Measurements from ENCODE around the gene BORCS6. TPM values are rescaled to one million over a fixed set of nuclear protein-coding genes. Genes with fewer than 3 reads are reported as not detected.
"Not testable (repeated sequence)": the region's sequence is repeated elsewhere in the genome, so short reads cannot be mapped to it uniquely, and the experiment has no call there.

Gene BORCS6
- total and polyA plus RNA-seq, 2 experiments from 2014 or later: 1.8 to 7.1 TPM

GRCh38 chr17:8220783-8221662, 31.0 kb upstream of the BORCS6 start:
- Histone ChIP-seq H2AFZ (peak overlapping the region; percentile 83), H3K4me1 (ENCODE audit: insufficient read depth) (no peaks in the 10 kb centered on the region), H3K79me2 (replicated peaks; ENCODE audit: insufficient read depth) (no peaks in the 10 kb centered on the region), H3K36me3 (ENCODE audit: insufficient read depth) (no peaks in the 10 kb centered on the region), H3K9me2 (ENCODE audit: insufficient read depth) (no peaks in the 10 kb centered on the region), H4K20me1 (replicated peaks; ENCODE audit: insufficient read depth) (no peaks in the 10 kb centered on the region), H3K4me2 (peak overlapping the region; percentile 92), H3K4me3 (peak overlapping the region; percentile 81), H3K27ac (ENCODE audit: low read depth) (peak overlapping the region; percentile 71), H3F3A (replicated peaks; ENCODE audit: low read depth) (peaks cover 31% of the 10 kb centered on the region), H3K27me3 (ENCODE audit: insufficient read depth) (no peaks in the 10 kb centered on the region)
- H3K4me3 Mint-ChIP-seq: peak overlapping the region; percentile 95
- TF ChIP-seq STAT1 (IDR thresholded peaks at IDR 0.05; ENCODE audit: unreplicated experiment) (no peak), JUNB (IDR thresholded peaks at IDR 0.05; ENCODE audit: unreplicated experiment) (no peak), CREB1 (CRISPR knock-in tag; IDR thresholded peaks at IDR 0.05; ENCODE audit: low read depth) (peak; percentile 80), ZNF331 (CRISPR knock-in tag; IDR thresholded peaks at IDR 0.05; ENCODE audit: low read depth) (peak; percentile 35; the same call in 1 of the 2 replicates), NANOG (IDR thresholded peaks at IDR 0.05; ENCODE audit: borderline replicate concordance) (0 out of 2 replicates have a peak, but pooled peaks have one; percentile 5), EZH2 (IDR thresholded peaks at IDR 0.05; ENCODE audit: low read depth, unreplicated experiment) (no peak), CTCF (conservative IDR thresholded peaks at IDR 0.05; ENCODE audit: low read depth in 2 of 2) (peak; percentile 15 to 23; a peak in 1 of 4 replicates)
- TF ChIP-seq, protein P1, sequence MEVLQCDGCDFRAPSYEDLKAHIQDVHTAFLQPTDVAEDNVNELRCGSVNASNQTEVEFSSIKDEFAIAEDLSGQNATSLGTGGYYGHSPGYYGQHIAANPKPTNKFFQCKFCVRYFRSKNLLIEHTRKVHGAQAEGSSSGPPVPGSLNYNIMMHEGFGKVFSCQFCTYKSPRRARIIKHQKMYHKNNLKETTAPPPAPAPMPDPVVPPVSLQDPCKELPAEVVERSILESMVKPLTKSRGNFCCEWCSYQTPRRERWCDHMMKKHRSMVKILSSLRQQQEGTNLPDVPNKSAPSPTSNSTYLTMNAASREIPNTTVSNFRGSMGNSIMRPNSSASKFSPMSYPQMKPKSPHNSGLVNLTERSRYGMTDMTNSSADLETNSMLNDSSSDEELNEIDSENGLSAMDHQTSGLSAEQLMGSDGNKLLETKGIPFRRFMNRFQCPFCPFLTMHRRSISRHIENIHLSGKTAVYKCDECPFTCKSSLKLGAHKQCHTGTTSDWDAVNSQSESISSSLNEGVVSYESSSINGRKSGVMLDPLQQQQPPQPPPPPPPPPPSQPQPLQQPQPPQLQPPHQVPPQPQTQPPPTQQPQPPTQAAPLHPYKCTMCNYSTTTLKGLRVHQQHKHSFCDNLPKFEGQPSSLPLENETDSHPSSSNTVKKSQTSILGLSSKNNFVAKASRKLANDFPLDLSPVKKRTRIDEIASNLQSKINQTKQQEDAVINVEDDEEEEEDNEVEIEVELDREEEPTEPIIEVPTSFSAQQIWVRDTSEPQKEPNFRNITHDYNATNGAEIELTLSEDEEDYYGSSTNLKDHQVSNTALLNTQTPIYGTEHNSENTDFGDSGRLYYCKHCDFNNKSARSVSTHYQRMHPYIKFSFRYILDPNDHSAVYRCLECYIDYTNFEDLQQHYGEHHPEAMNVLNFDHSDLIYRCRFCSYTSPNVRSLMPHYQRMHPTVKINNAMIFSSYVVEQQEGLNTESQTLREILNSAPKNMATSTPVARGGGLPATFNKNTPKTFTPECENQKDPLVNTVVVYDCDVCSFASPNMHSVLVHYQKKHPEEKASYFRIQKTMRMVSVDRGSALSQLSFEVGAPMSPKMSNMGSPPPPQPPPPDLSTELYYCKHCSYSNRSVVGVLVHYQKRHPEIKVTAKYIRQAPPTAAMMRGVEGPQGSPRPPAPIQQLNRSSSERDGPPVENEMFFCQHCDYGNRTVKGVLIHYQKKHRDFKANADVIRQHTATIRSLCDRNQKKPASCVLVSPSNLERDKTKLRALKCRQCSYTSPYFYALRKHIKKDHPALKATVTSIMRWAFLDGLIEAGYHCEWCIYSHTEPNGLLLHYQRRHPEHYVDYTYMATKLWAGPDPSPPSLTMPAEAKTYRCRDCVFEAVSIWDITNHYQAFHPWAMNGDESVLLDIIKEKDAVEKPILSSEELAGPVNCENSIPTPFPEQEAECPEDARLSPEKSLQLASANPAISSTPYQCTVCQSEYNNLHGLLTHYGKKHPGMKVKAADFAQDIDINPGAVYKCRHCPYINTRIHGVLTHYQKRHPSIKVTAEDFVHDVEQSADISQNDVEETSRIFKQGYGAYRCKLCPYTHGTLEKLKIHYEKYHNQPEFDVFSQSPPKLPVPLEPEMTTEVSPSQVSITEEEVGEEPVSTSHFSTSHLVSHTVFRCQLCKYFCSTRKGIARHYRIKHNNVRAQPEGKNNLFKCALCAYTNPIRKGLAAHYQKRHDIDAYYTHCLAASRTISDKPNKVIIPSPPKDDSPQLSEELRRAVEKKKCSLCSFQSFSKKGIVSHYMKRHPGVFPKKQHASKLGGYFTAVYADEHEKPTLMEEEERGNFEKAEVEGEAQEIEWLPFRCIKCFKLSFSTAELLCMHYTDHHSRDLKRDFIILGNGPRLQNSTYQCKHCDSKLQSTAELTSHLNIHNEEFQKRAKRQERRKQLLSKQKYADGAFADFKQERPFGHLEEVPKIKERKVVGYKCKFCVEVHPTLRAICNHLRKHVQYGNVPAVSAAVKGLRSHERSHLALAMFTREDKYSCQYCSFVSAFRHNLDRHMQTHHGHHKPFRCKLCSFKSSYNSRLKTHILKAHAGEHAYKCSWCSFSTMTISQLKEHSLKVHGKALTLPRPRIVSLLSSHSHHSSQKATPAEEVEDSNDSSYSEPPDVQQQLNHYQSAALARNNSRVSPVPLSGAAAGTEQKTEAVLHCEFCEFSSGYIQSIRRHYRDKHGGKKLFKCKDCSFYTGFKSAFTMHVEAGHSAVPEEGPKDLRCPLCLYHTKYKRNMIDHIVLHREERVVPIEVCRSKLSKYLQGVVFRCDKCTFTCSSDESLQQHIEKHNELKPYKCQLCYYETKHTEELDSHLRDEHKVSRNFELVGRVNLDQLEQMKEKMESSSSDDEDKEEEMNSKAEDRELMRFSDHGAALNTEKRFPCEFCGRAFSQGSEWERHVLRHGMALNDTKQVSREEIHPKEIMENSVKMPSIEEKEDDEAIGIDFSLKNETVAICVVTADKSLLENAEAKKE (CRISPR knock-in tag; IDR thresholded peaks at IDR 0.05): no peak
- peaks cover 48% of the 10 kb centered on the region for H3K27me3 Mint-ChIP-seq (ENCODE audit: insufficient read depth, low read depth, poor library complexity)
- peaks cover 22% of the 10 kb centered on the region for H3K9me3 Mint-ChIP-seq
- ATAC-seq: peak; percentile 37
- H3K4me1 Mint-ChIP-seq: peaks cover 6% of the 10 kb centered on the region
- peak; percentile 92 for DNase-seq (ENCODE audit: low spot score)
- H3K36me3 Mint-ChIP-seq (ENCODE audit: low read depth): peaks cover 12% of the 10 kb centered on the region; the same call in 2 of the 3 replicates
- H3K27ac Mint-ChIP-seq: peak overlapping the region; percentile 99

DNA sequence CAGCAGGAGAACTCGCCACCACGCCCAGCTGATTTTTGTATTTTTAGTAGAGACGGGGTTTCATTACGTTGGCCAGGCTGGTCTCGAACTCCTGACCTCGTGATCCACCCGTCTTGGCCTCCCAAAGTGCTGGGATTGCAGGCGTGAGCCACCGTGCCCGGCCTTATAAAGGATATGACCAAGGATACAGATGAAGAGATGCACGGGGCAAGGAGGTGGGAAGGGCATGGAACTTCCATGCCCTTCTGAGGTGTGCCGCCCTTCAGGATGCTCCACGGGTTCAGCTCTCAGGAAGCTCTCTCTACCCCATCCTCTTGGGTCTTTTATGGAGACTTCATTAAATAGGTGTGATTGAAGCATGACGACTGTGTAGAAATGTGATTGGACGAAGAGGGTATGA, 24.0 kb upstream of the BORCS6 start:
- not testable (repeated sequence) for H2AFZ ChIP-seq; H3K4me2 ChIP-seq; H4K20me1 ChIP-seq (replicated peaks; ENCODE audit: insufficient read depth); H3K4me3 ChIP-seq; H3K9me2 ChIP-seq (ENCODE audit: insufficient read depth); H3K27me3 ChIP-seq (ENCODE audit: insufficient read depth); H3K4me3 Mint-ChIP-seq; H3K27ac ChIP-seq (ENCODE audit: low read depth); H3K27ac Mint-ChIP-seq; DNase-seq (ENCODE audit: low spot score); H3K36me3 ChIP-seq (ENCODE audit: insufficient read depth); H3K79me2 ChIP-seq (replicated peaks; ENCODE audit: insufficient read depth); H3K9me3 Mint-ChIP-seq; ATAC-seq; H3K4me1 ChIP-seq (ENCODE audit: insufficient read depth); H3K36me3 Mint-ChIP-seq (ENCODE audit: low read depth)
- H3F3A ChIP-seq (replicated peaks; ENCODE audit: low read depth): peaks cover 15% of the 10 kb centered on the region; the same call in 1 of the 2 replicates
- H3K27me3 Mint-ChIP-seq (ENCODE audit: insufficient read depth, low read depth, poor library complexity): peaks cover 14% of the 10 kb centered on the region
- H3K4me1 Mint-ChIP-seq: peaks cover 12% of the 10 kb centered on the region

Measured in GM23338 (cell line).